HG03520 (cell line): ENCODE results near the gene PRRX2.
"Not testable (repeated sequence)": the region's sequence is repeated elsewhere in the genome, so short reads cannot be mapped to it uniquely, and the experiment has no call there.

ENCODE experiments used
- ATAC-seq: cut with Tn5 transposase; IDR thresholded peaks from one replicate; pipeline ENCODE4 v1.9.1; 2021; ENCODE audit warnings: mild to moderate bottlenecking, moderate library complexity; ENCODE audit not compliant: unreplicated experiment

The PRRX2 gene

GRCh38 chr9:129636343-129636742 is 29.1 kb upstream of the PRRX2 start:
- not testable (repeated sequence) for ATAC-seq

GRCh38 chr9:129637102-129637501 is 28.3 kb upstream of the PRRX2 start:
- no peak for ATAC-seq

- ATAC-seq, result no peak
Measured at GRCh38 chr9:129637673-129638439, 27.6 kb upstream of the PRRX2 start.

GRCh38 chr9:129639034-129639630 is 26.3 kb upstream of the PRRX2 start:
- ATAC-seq, result no peak

- no peak for ATAC-seq
Measured at GRCh38 chr9:129639756-129640085, 25.7 kb upstream of the PRRX2 start.

GRCh38 chr9:129640086-129640870 is 25.2 kb upstream of the PRRX2 start:
- ATAC-seq, result no peak

GRCh38 chr9:129640871-129641749 is 24.3 kb upstream of the PRRX2 start:
- ATAC-seq, result no peak

GRCh38 chr9:129641750-129642585 is 23.5 kb upstream of the PRRX2 start, which contains the start of gene ASB6:
Gene ASB6, minus strand, starts transcription at chr9:129642151. Its CDS starts 152 bp downstream, at chr9:129641999.
- peak; percentile 77 for ATAC-seq

GRCh38 chr9:129643706-129644105 is 21.7 kb upstream of the PRRX2 start:
- no peak for ATAC-seq

- no peak for ATAC-seq
Measured at GRCh38 chr9:129644365-129644764, 21.1 kb upstream of the PRRX2 start.

- ATAC-seq, result no peak
Measured at GRCh38 chr9:129644902-129645301, 20.5 kb upstream of the PRRX2 start.

- no peak for ATAC-seq
Measured at GRCh38 chr9:129646252-129646651, 19.2 kb upstream of the PRRX2 start.

- no peak for ATAC-seq
Measured at GRCh38 chr9:129646654-129647053, 18.8 kb upstream of the PRRX2 start.

GRCh38 chr9:129647635-129648034 is 17.8 kb upstream of the PRRX2 start:
- no peak for ATAC-seq

- ATAC-seq, result no peak
Measured at GRCh38 chr9:129648092-129648763, 17.2 kb upstream of the PRRX2 start.

GRCh38 chr9:129648764-129649115 is 16.7 kb upstream of the PRRX2 start:
- ATAC-seq, result no peak

- ATAC-seq, result no peak
Measured at GRCh38 chr9:129649726-129650679, 15.4 kb upstream of the PRRX2 start.

- ATAC-seq, result no peak
Measured at GRCh38 chr9:129650680-129651235, 14.7 kb upstream of the PRRX2 start.
